ENCODE data around the gene ATG10. TPM values are rescaled to one million over a fixed set of nuclear protein-coding genes. Genes with fewer than 3 reads are reported as not detected.

The ATG10 gene
- total and polyA plus RNA-seq, 9 donors: 2.6 to 7.8 (median 4.6) TPM

GRCh38 chr5:82072138-82072537 lies 100.3 kb downstream of the ATG10 start:
- Histone ChIP-seq H3K4me3 (no peak overlapping the region), H3K4me1 (ENCODE audit: insufficient read depth) (peaks cover 3% of the 10 kb centered on the region), H3K27ac (no peak overlapping the region), H3K36me3 (no peaks in the 10 kb centered on the region), H3K27me3 (no peaks in the 10 kb centered on the region), H3K9me3 (no peaks in the 10 kb centered on the region)
- DNase-seq: no peak
- WGBS, 3 donors: 45 to 65% (median 55%) methylated on average over 2 of the region's 2 CpGs
- intact Hi-C loops (cut with DNase I): no loop called here
- TF ChIP-seq EP300 (IDR thresholded peaks at IDR 0.05) (no peak), CTCF (IDR thresholded peaks at IDR 0.05) (no peak), POLR2A (IDR thresholded peaks at IDR 0.05) (no peak)

DNA sequence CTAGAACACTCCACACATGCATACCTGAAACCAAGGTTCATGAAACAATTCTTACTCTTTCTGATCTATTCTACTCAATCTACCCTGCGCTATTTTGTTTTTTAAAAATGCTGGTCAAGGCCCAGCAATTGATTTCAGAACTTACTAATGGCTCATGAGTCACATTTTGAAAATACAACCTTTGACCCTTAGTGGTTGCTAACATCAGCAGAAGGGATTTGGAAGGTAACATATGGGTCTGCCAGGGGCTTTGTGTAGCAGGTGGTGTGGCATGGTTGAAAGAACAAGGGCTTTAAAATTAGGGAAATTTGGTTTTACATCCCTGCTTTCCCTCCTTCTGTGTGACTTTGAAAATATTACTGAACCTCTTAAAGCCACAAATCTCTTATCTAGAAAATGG lies 101.4 kb downstream of the ATG10 start:
- intact Hi-C loops (cut with DNase I): no loop called here

DNA sequence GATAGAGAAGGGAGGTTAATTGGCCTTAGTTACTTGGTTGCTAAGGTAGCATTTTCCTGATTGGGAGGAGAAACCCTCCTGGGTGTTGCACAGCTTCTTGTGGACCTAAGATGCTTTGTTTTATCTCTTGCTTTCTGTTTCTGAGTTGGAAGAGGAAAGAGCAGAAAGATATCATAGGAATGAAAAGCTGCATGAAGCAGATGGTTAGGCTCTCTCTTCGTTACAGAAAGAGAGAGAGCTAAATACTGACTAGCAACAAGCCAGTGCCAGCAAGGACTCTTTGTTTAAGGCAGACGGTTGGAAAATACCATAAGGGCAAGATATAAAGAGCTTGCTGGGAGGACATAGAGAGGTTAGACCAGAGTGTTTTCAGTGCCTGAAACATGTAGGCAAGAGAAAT lies 103.1 kb downstream of the ATG10 start:
- Histone ChIP-seq H3K27ac (no peak overlapping the region), H3K4me3 (no peak overlapping the region), H3K36me3 (no peaks in the 10 kb centered on the region), H3K4me1 (ENCODE audit: insufficient read depth) (peaks cover 3% of the 10 kb centered on the region), H3K9me3 (no peaks in the 10 kb centered on the region), H3K27me3 (no peaks in the 10 kb centered on the region)
- WGBS, 3 donors: 3 to 15% (median 13%) methylated on average over 2 of the region's 2 CpGs
- intact Hi-C loops (cut with DNase I): no loop called here
- TF ChIP-seq CTCF (IDR thresholded peaks at IDR 0.05) (no peak), POLR2A (IDR thresholded peaks at IDR 0.05) (no peak), EP300 (IDR thresholded peaks at IDR 0.05) (no peak)
- DNase-seq: no peak

More for the DNA sequence above, 101.4 kb downstream of the ATG10 start:
- H3K4me1 ChIP-seq (ENCODE audit: insufficient read depth): peaks cover 3% of the 10 kb centered on the region
- H3K9me3 ChIP-seq: no peaks in the 10 kb centered on the region
- no peak overlapping the region for H3K27ac ChIP-seq
- TF ChIP-seq EP300 (IDR thresholded peaks at IDR 0.05): no peak
- TF ChIP-seq CTCF (IDR thresholded peaks at IDR 0.05): no peak
- TF ChIP-seq POLR2A (IDR thresholded peaks at IDR 0.05): no peak
- H3K4me3 ChIP-seq: no peak overlapping the region
- DNase-seq: no peak
- H3K27me3 ChIP-seq: no peaks in the 10 kb centered on the region
- WGBS, 3 donors: 95 to 98% (median 96%) methylated on average over 1 of the region's 1 CpG
- H3K36me3 ChIP-seq: no peaks in the 10 kb centered on the region

DNA sequence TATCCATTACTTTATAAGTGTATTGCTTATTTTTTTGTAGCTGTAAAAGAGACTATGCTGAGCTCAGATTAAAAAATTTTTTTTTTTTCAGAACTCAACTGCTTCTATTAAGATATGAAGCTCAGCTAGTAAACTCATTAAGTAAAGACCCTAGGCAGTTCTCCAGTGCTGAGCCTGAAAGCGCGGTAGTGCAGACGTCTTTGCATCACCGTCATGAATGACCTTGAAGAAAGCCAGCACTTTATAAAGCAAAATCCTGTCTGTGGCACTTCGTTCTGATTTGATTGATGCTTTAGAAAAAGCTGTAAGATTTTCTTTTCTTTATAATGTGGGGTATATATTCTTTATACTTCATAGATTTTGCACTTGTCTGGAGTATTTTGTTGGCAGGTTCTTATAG lies 105.7 kb downstream of the ATG10 start:
- WGBS, 3 donors: 16 to 31% (median 24%) methylated on average over 5 of the region's 5 CpGs
- Histone ChIP-seq H3K36me3 (no peaks in the 10 kb centered on the region), H3K4me3 (no peak overlapping the region), H3K9me3 (no peaks in the 10 kb centered on the region), H3K27ac (no peak overlapping the region), H3K27me3 (no peaks in the 10 kb centered on the region), H3K4me1 (ENCODE audit: insufficient read depth) (peaks cover 3% of the 10 kb centered on the region)
- intact Hi-C loops (cut with DNase I): no loop called here
- DNase-seq: peak; percentile 13 to 49 (median 40)
- no peak for TF ChIP-seq EP300 (IDR thresholded peaks at IDR 0.05)
- TF ChIP-seq CTCF (IDR thresholded peaks at IDR 0.05): no peak
- no peak for TF ChIP-seq POLR2A (IDR thresholded peaks at IDR 0.05)
